ENCODE data around the gene SCNN1A.

Gene SCNN1A

DNA sequence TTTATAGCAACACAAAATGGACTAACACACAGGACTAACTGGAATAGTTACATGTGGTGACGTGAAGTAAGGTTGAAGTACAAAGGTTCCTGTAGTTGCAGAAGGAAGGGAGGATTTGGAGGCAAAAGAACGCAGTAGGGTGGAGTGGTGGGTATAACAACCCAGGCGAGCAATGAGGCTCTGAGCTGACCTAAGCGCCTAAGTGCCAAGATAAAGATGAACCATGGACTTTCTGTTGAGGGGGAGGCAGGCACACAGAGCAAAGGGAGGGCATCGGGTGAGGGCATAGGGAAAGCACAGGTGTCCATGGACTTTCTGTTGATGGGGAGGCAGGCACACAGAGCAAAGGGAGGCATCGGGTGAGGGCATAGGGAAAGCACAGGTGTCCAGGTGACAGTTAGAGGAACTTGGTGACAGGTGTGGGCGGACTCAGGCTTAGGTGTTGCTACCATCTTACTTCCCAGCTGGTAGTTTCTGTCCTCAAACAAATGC, 15.2 kb downstream of the SCNN1A start:
- Histone ChIP-seq H3K36me3 (replicated peaks; ENCODE audit: insufficient read depth, low read length) (no peaks in the 10 kb centered on the region), H3K4me1 (ENCODE audit: low read length) (peaks cover 44% of the 10 kb centered on the region), H3K4me2 (ENCODE audit: low read depth, low read length) (peak overlapping the region; percentile 76), H4K20me1 (ENCODE audit: insufficient read depth, low read length) (no peaks in the 10 kb centered on the region), H3K27me3 (replicated peaks; ENCODE audit: insufficient read depth, low read length) (no peaks in the 10 kb centered on the region), H2AFZ (ENCODE audit: low read length) (peak overlapping the region; percentile 55), H3K9me3 (replicated peaks; ENCODE audit: insufficient read depth, low read length) (no peaks in the 10 kb centered on the region), H3K79me2 (ENCODE audit: low read length) (no peaks in the 10 kb centered on the region), H3K9me2 (replicated peaks; ENCODE audit: insufficient read depth, low read length) (no peaks in the 10 kb centered on the region), H3F3A (ENCODE audit: insufficient read depth, low read length) (peaks cover 39% of the 10 kb centered on the region), H3K27ac (ENCODE audit: low read length) (peak overlapping the region; percentile 96), H3K4me3 (ENCODE audit: low read length) (peak overlapping the region; percentile 28; the same call in 1 of the 2 replicates), H3K9ac (ENCODE audit: low read length) (peak overlapping the region; percentile 77)
- peak; percentile 94 for DNase-seq
- TF ChIP-seq EZH2phosphoT487 (IDR thresholded peaks at IDR 0.05; ENCODE audit: low read length) (no peak), EZH2 (optimal IDR thresholded peaks at IDR 0.05; ENCODE audit: low read depth, low read length) (no peak)
- TF ChIP-seq, protein P1, sequence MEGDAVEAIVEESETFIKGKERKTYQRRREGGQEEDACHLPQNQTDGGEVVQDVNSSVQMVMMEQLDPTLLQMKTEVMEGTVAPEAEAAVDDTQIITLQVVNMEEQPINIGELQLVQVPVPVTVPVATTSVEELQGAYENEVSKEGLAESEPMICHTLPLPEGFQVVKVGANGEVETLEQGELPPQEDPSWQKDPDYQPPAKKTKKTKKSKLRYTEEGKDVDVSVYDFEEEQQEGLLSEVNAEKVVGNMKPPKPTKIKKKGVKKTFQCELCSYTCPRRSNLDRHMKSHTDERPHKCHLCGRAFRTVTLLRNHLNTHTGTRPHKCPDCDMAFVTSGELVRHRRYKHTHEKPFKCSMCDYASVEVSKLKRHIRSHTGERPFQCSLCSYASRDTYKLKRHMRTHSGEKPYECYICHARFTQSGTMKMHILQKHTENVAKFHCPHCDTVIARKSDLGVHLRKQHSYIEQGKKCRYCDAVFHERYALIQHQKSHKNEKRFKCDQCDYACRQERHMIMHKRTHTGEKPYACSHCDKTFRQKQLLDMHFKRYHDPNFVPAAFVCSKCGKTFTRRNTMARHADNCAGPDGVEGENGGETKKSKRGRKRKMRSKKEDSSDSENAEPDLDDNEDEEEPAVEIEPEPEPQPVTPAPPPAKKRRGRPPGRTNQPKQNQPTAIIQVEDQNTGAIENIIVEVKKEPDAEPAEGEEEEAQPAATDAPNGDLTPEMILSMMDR (IDR thresholded peaks at IDR 0.05; ENCODE audit: low read length), result no peak

DNA sequence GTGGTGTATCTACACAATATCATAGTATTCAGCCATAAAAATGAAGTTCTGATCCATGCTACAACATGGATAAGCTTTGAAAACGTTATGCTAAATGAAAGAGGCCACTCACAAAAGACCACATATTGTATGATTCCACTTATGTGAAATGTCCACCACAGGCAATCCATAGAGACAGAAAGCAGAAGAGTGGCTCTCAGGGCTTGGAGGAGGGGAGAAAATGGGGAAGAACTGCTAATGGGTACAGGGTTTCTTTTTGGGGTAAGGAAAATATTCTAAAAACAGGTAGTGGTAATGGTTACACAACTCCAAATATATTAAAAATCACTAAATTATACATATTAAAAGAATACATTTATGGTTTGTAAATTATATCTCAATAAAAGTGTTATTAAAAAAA, 16.5 kb downstream of the SCNN1A start:
- no peaks in the 10 kb centered on the region for H3K9me2 ChIP-seq (replicated peaks; ENCODE audit: insufficient read depth, low read length)
- no peaks in the 10 kb centered on the region for H3K79me2 ChIP-seq (ENCODE audit: low read length)
- H3K9ac ChIP-seq (ENCODE audit: low read length), result no peak overlapping the region
- no peak overlapping the region for H3K4me2 ChIP-seq (ENCODE audit: low read depth, low read length)
- H2AFZ ChIP-seq (ENCODE audit: low read length), result no peak overlapping the region
- H3K36me3 ChIP-seq (replicated peaks; ENCODE audit: insufficient read depth, low read length), result no peaks in the 10 kb centered on the region
- no peak overlapping the region for H3K4me3 ChIP-seq (ENCODE audit: low read length)
- no peaks in the 10 kb centered on the region for H3K9me3 ChIP-seq (replicated peaks; ENCODE audit: insufficient read depth, low read length)
- H3F3A ChIP-seq (ENCODE audit: insufficient read depth, low read length), result peaks cover 34% of the 10 kb centered on the region
- TF ChIP-seq EZH2 (optimal IDR thresholded peaks at IDR 0.05; ENCODE audit: low read depth, low read length), result no peak
- H3K4me1 ChIP-seq (ENCODE audit: low read length), result peaks cover 44% of the 10 kb centered on the region
- no peaks in the 10 kb centered on the region for H4K20me1 ChIP-seq (ENCODE audit: insufficient read depth, low read length)
- H3K27ac ChIP-seq (ENCODE audit: low read length), result no peak overlapping the region
- H3K27me3 ChIP-seq (replicated peaks; ENCODE audit: insufficient read depth, low read length), result no peaks in the 10 kb centered on the region
- DNase-seq, result no peak

DNA sequence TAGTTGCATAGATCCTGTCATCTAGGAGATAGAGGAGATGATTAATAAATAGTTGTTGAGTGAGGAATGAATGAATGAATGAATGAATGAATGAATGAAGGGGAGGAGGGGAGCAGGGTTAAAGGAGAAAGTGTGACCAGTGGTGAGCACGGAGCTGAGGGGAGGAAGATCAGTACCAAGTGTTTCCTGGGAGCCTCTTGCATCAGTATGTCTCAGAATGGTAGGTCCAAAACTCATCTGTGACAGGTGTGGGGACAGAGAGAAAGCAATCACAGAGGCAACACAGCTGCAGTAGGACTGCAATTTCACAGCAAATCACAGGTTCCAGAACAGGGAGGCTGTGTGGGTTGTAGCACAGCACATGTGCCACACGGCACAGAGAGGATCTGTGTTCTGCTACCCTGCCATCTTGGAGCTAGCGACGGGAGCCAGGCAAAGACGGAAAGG, 19.0 kb downstream of the SCNN1A start:
- no peak overlapping the region for H3K27ac ChIP-seq (ENCODE audit: low read length)
- no peaks in the 10 kb centered on the region for H3K9me2 ChIP-seq (replicated peaks; ENCODE audit: insufficient read depth, low read length)
- H3F3A ChIP-seq (ENCODE audit: insufficient read depth, low read length), result peaks cover 16% of the 10 kb centered on the region
- TF ChIP-seq EZH2 (optimal IDR thresholded peaks at IDR 0.05; ENCODE audit: low read depth, low read length), result no peak
- TF ChIP-seq, protein P1 (IDR thresholded peaks at IDR 0.05; ENCODE audit: low read length), result no peak
- TF ChIP-seq EZH2phosphoT487 (IDR thresholded peaks at IDR 0.05; ENCODE audit: low read length), result no peak
- H2AFZ ChIP-seq (ENCODE audit: low read length), result no peak overlapping the region
- no peaks in the 10 kb centered on the region for H3K9me3 ChIP-seq (replicated peaks; ENCODE audit: insufficient read depth, low read length)
- no peaks in the 10 kb centered on the region for H3K36me3 ChIP-seq (replicated peaks; ENCODE audit: insufficient read depth, low read length)
- no peaks in the 10 kb centered on the region for H3K79me2 ChIP-seq (ENCODE audit: low read length)
- H3K4me2 ChIP-seq (ENCODE audit: low read depth, low read length), result no peak overlapping the region
- H3K9ac ChIP-seq (ENCODE audit: low read length), result no peak overlapping the region
- peaks cover 36% of the 10 kb centered on the region for H3K4me1 ChIP-seq (ENCODE audit: low read length)
- no peak overlapping the region for H3K4me3 ChIP-seq (ENCODE audit: low read length)
- DNase-seq, result no peak
- H3K27me3 ChIP-seq (replicated peaks; ENCODE audit: insufficient read depth, low read length), result no peaks in the 10 kb centered on the region
- H4K20me1 ChIP-seq (ENCODE audit: insufficient read depth, low read length), result no peaks in the 10 kb centered on the region

Data from MM.1S (cell line).